ENCODE measurements around the gene TPPP. TPM values are rescaled to one million over a fixed set of nuclear protein-coding genes. Genes with fewer than 3 reads are reported as not detected.

TPPP gene
- total RNA-seq, 1 experiment from 2014 or later = 3.9 TPM

- TF ChIP-seq EGR1 (IDR thresholded peaks at IDR 0.05; ENCODE audit: low read depth) = no peak
- TF ChIP-seq CBX3 (IDR thresholded peaks at IDR 0.05; ENCODE audit: low read depth) = no peak
- TF ChIP-seq ZNF274 (IDR thresholded peaks at IDR 0.05; ENCODE audit: low read depth, low read length) = no peak
- TF ChIP-seq ZBTB33 (IDR thresholded peaks at IDR 0.05; ENCODE audit: extremely low read depth, insufficient replicate concordance, low read length) = no peak
- no peak for TF ChIP-seq EZH2 (IDR thresholded peaks at IDR 0.05)
- TF ChIP-seq EZH2phosphoT487 (IDR thresholded peaks at IDR 0.05; ENCODE audit: borderline replicate concordance) = no peak
- TF ChIP-seq SIN3A (IDR thresholded peaks at IDR 0.05; ENCODE audit: low read depth) = no peak
- TF ChIP-seq POLR2A (IDR thresholded peaks at IDR 0.05; ENCODE audit: borderline replicate concordance, extremely low read depth, insufficient read depth, insufficient read length) = no peak
- H4K20me1 ChIP-seq (ENCODE audit: insufficient read depth) = no peaks in the 10 kb centered on the region
- CTCF ChIA-PET = no interaction called here
- no peaks in the 10 kb centered on the region for H3K9me2 ChIP-seq (ENCODE audit: insufficient read depth)
- H3K36me3 ChIP-seq (ENCODE audit: control insufficient read depth in 1 of 2, insufficient read depth in 2 of 2, low read length in 2 of 2) = peaks cover 2 to 3% of the 10 kb centered on the region in 2 experiments; a peak in 2 of 4 replicates
- RAD21 ChIA-PET (ENCODE audit: low non-redundant PET in 1 of 2, low total read pairs in 2 of 2, uncharacterized antibody in 2 of 2, unreplicated experiment in 2 of 2) = no interaction called here
- ATAC-seq (no peak), DNase-seq (ENCODE audit: low read depth, low spot score) (no peak)
- H3K4me1 ChIP-seq (ENCODE audit: control insufficient read depth in 1 of 2, insufficient read depth in 2 of 2, low read length in 2 of 2) = peaks cover 5 to 42% of the 10 kb centered on the region in 2 experiments; a peak in 3 of 4 replicates
- no peak overlapping the region for H2AFZ ChIP-seq (ENCODE audit: low read depth, low read length, poor library complexity, severe bottlenecking)
- no peak overlapping the region for H3K4me2 ChIP-seq (ENCODE audit: low read length)
- POLR2A ChIA-PET = no interaction called here
- H3K9me3 ChIP-seq (ENCODE audit: control insufficient read depth in 1 of 2, insufficient read depth in 1 of 2, low read depth in 1 of 2, low read length in 2 of 2) = no peaks in the 10 kb centered on the region
- H3K9ac ChIP-seq (ENCODE audit: low read length) = no peak overlapping the region
- H3K27ac ChIP-seq (ENCODE audit: low read depth, low read length) = no peak overlapping the region
- no peaks in the 10 kb centered on the region for H3K79me2 ChIP-seq (ENCODE audit: insufficient read depth, low read length)
- intact Hi-C loops (cut with micrococcal nuclease) = no loop called here
- no peak overlapping the region for H3K4me3 ChIP-seq (replicated peaks in 1 of 2; ENCODE audit: low read depth in 1 of 2, low read length in 2 of 2)
- BruUV-seq (replicated peaks) = no TSS peak
- no peaks in the 10 kb centered on the region for H3K27me3 ChIP-seq (ENCODE audit: insufficient read depth, low read length)
Observed at GRCh38 chr5:666816-667498, 26.2 kb downstream of the TPPP start.
